Kidney epithelial cell (primary cell): Measurements from ENCODE around the gene TBC1D22A. TPM values are rescaled to one million over a fixed set of nuclear protein-coding genes. Genes with fewer than 3 reads are reported as not detected.

Experiments used
- DNase-seq: peaks from one replicate; pipeline ENCODE4 v3.0.0-alpha.2; 2010; ENCODE audit warnings: low read depth
- H3K27me3 ChIP-seq: 2 replicates; pipeline ENCODE4 v1.6.0; 2011; ENCODE audit warnings: low read length; ENCODE audit not compliant: control insufficient read depth, insufficient read depth
- H3K36me3 ChIP-seq: 2 replicates; pipeline ENCODE4 v1.5.1; 2011; ENCODE audit warnings: low read length; ENCODE audit not compliant: control insufficient read depth, insufficient read depth
- H3K4me3 ChIP-seq: 2 replicates; pipeline ENCODE4 v1.5.1; 2011; ENCODE audit warnings: low read depth, mild to moderate bottlenecking, control low read depth, low read length
- total RNA-seq: library from RNA; depleted of rRNA; stranded (reverse); fragments of >200 nt; gene quantifications from 2 replicates; pipeline ENCODE4 v1.2.3, GENCODE V29; 2015
- TF ChIP-seq, protein P1 (sequence below): IDR thresholded peaks from 2 replicates; pipeline ENCODE4 v1.5.1; 2011; ENCODE audit warnings: mild to moderate bottlenecking, moderate library complexity, low read length, control low read depth, inconsistent platforms; ENCODE audit not compliant: insufficient read depth, poor library complexity, severe bottlenecking

Gene TBC1D22A
- total RNA-seq, 1 donor from 2014 or later, result 25.7 TPM

DNA sequence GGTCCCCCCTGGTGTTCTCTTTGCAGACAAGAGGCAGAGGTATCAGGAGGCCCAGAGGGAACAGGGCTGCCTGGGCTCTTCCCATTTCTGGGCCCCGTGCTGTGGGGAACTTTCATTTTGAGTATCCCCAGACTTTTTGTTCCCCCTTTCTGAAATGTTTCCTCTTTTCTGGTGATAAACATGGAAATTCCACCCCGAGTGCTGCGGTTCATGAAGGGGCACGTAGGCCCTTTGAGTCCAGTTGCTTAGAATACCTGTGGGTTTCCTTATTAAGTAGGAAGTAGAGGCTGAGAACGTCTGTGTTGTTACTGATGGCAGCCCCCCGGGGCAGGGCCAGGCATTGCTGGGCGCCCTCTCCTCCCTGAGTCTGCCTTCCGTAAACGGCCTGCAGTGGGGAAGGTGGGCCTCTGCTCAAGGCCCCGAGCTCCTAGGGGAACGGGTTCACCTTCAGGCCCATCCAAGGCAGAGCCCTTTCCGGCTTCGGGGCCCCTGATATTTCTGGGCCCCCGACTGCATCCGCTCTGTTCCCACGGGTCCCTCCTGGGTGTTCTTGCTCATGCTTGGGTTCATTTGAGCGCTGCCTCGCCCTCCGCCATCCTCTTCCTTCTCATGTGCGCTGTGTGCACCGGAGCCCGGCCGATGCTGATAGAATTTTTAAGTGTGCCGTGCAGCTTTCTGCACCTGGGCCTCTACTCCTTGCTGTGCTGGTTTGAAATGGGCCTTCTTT lies 12.0 kb downstream of the TBC1D22A start:
- TF ChIP-seq, protein P1, sequence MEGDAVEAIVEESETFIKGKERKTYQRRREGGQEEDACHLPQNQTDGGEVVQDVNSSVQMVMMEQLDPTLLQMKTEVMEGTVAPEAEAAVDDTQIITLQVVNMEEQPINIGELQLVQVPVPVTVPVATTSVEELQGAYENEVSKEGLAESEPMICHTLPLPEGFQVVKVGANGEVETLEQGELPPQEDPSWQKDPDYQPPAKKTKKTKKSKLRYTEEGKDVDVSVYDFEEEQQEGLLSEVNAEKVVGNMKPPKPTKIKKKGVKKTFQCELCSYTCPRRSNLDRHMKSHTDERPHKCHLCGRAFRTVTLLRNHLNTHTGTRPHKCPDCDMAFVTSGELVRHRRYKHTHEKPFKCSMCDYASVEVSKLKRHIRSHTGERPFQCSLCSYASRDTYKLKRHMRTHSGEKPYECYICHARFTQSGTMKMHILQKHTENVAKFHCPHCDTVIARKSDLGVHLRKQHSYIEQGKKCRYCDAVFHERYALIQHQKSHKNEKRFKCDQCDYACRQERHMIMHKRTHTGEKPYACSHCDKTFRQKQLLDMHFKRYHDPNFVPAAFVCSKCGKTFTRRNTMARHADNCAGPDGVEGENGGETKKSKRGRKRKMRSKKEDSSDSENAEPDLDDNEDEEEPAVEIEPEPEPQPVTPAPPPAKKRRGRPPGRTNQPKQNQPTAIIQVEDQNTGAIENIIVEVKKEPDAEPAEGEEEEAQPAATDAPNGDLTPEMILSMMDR, result no peak
- Histone ChIP-seq H3K27me3 (no peaks in the 10 kb centered on the region), H3K36me3 (no peaks in the 10 kb centered on the region), H3K4me3 (no peak overlapping the region)
- DNase-seq, result no peak

DNA sequence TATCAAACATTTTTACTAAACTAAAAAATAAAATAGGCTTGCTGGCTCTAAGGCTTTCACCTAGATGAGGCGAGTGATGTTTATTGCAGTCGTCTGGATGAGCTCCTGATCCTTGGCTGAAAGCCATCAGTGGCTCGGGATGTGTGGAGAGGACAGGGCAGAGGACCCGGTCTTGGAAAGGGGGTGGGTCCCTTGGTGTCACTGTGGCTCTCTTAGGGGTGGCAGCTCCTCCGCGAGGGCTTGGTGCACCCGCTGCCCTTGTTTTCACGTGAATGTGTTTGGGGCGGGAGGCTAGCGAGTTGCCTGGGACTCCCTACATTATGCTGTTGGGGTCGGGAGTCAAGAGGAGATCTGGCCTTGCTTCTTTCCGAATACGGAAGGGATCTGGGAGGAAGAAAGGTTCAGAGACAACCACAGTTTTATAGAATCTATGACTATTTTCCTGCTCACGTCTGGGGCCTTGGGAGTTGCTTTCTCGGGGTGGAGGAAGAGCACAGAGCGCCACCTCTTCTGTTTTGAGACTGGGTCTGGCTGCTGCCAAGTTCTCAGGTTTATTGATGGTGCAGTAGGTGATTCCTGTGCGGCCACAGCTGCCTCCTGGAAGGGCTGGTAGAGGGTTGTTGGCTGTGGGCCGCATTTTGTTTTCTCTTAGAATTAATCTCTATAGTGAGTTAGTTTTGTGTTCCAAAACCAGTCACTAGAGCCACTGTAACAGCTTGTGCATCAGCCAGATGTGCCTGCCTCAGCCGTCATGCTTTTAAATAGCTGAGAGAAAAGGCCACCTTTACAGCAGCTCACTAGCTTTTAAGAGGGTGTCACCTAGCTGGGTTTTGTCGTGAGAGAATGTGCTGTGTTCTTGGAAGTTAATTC lies 12.8 kb downstream of the TBC1D22A start:
- no peak for DNase-seq
- TF ChIP-seq, protein P1, result no peak
- Histone ChIP-seq H3K36me3 (no peaks in the 10 kb centered on the region), H3K4me3 (no peak overlapping the region), H3K27me3 (no peaks in the 10 kb centered on the region)

- H3K4me3 ChIP-seq, result no peak overlapping the region
- H3K27me3 ChIP-seq, result no peaks in the 10 kb centered on the region
- no peak for DNase-seq
- H3K36me3 ChIP-seq, result no peaks in the 10 kb centered on the region
- TF ChIP-seq, protein P1, result no peak
Measured at GRCh38 chr22:46775850-46776826, 13.7 kb downstream of the TBC1D22A start.

DNA sequence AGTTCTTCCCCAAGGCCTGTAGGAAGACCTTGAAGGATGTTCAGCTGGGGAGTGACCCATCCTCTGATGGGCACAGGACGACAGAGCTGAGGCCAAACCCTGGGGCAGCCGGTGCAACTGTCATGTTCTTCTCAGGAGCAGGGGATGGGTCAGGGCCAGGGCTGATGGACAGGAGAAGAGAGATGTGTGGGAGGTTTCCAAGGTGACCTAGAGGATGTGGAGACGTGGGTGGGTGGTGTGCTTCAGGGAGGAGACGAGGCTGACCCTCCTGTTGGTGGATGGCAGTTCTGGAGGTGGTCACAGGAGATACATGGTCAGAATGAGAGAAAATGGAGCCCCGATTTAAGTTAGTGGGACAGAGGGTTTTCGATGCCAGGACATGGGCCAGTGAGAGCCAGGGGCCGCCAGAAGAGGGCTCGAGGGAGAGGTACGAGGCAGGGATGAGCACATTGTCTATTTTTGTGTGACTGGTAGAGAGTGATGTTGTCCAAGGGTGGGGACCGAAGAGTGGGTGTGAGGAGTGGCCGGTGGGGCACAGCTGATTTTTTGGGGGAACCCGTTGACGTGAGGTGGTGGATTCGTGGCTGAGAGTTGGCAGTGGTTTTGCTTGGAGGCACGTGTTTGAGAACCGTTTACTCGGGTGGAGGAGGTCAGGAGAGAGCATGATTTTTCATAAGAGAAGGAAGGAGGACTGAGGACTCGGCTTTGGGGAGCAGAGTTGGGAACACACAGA lies 14.6 kb downstream of the TBC1D22A start:
- H3K4me3 ChIP-seq, result no peak overlapping the region
- TF ChIP-seq, protein P1, result no peak
- H3K36me3 ChIP-seq, result no peaks in the 10 kb centered on the region
- no peaks in the 10 kb centered on the region for H3K27me3 ChIP-seq
- no peak for DNase-seq

DNA sequence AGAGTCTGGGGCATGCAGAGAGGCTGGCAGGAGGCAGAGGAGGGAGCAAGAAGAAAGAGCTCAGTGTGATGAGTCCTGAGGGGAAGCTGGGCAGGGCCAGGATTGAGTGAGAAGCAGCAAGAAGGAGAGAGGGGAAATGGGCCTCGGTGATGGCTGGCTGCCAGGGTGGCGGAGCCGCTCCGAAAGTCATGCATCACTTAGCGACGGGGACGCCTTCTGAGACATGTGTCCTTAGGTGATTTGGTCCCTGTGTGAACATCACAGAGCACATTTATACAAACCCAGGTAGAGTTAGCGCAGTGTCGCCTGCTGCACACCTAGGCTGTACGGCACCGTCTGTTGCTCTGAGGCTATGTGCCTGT lies 15.1 kb downstream of the TBC1D22A start:
- no peaks in the 10 kb centered on the region for H3K36me3 ChIP-seq
- H3K27me3 ChIP-seq, result no peaks in the 10 kb centered on the region
- H3K4me3 ChIP-seq, result no peak overlapping the region
- DNase-seq, result no peak
- TF ChIP-seq, protein P1, result no peak
